Omental fat pad (tissue), 4 donors: ENCODE data around the gene ULK3. TPM values are rescaled to one million over a fixed set of nuclear protein-coding genes. Genes with fewer than 3 reads are reported as not detected.

ENCODE experiments used
- ATAC-seq: fragments of 150-250 bp; one replicate; pipeline ENCODE4 v1.9.1; 2016; ENCODE audit warnings: mild to moderate bottlenecking, moderate library complexity; ENCODE audit not compliant: low FRiP score
- DNase-seq: peaks from one replicate; pipeline ENCODE4 v3.0.0-alpha.2; 2019; ENCODE audit warnings: low spot score
- total RNA-seq, 4 donors: library from RNA; depleted of rRNA; stranded (reverse); fragments of >200 nt; gene quantifications; one replicate each; pipeline ENCODE4 v1.1.0, GENCODE V29; 2016
- TF ChIP-seq, protein P1 (sequence below), 3 donors: fragments of 450-650 bp; IDR thresholded peaks; one replicate each; pipeline ENCODE4 v1.5.1; 2016 to 2017; ENCODE audit warnings: antibody characterized with exemption in 3 of 3, mild to moderate bottlenecking in 3 of 3, moderate library complexity in 2 of 3

The ULK3 gene
- total RNA-seq, 4 donors from 2014 or later: 23.2 to 52.6 (median 41.4) TPM

GRCh38 chr15:74840851-74841775 lies 1.8 kb downstream of the ULK3 start:
- DNase-seq (no peak), ATAC-seq (no peak)
- TF ChIP-seq, protein P1, sequence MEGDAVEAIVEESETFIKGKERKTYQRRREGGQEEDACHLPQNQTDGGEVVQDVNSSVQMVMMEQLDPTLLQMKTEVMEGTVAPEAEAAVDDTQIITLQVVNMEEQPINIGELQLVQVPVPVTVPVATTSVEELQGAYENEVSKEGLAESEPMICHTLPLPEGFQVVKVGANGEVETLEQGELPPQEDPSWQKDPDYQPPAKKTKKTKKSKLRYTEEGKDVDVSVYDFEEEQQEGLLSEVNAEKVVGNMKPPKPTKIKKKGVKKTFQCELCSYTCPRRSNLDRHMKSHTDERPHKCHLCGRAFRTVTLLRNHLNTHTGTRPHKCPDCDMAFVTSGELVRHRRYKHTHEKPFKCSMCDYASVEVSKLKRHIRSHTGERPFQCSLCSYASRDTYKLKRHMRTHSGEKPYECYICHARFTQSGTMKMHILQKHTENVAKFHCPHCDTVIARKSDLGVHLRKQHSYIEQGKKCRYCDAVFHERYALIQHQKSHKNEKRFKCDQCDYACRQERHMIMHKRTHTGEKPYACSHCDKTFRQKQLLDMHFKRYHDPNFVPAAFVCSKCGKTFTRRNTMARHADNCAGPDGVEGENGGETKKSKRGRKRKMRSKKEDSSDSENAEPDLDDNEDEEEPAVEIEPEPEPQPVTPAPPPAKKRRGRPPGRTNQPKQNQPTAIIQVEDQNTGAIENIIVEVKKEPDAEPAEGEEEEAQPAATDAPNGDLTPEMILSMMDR (IDR thresholded peaks at IDR 0.05): no peak

DNA sequence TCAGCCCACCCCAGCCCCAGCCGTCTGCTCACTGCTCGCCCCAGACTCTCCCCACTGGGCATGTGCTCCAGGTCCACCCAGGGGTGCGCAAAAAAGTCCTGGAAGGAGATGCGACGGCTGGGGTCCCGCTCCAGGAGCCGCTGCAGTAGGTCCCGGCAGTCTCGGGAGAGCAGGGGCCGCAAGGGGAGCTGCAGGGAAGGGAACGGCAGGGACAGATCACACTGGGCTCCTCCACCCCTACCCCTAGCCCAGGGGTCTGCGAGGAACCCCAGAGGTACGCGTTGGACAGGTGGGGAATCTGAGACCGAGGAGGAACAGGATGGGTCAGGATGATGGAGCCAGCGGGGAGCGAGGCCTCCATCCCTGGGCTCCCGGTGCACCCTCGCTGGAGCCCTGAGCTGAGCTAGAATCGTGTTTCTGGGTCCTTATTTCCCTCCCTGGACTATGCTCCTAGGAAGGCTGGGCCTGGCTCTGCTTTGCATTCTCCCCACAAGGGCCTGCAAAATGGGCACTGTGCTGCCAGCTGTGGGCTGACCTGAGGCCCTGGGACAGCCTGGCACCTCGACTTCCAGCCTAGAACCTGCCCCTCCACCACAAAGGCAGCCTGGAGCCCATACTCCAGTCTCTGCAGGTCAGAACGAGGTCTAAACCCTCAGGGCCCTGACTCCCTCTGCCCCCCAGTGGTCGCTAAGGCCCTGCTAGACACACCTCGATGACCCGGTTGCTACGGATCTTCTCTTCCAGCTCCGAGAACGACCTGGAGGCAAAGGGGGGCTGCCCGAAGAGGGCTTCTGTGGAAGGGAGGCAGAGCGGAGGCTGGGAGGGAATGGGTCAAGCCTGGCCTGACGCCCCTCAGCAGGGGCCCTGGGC lies 3.2 kb downstream of the ULK3 start:
- DNase-seq (no peak), ATAC-seq (no peak)
- TF ChIP-seq, protein P1 (IDR thresholded peaks at IDR 0.05): no peak

DNA sequence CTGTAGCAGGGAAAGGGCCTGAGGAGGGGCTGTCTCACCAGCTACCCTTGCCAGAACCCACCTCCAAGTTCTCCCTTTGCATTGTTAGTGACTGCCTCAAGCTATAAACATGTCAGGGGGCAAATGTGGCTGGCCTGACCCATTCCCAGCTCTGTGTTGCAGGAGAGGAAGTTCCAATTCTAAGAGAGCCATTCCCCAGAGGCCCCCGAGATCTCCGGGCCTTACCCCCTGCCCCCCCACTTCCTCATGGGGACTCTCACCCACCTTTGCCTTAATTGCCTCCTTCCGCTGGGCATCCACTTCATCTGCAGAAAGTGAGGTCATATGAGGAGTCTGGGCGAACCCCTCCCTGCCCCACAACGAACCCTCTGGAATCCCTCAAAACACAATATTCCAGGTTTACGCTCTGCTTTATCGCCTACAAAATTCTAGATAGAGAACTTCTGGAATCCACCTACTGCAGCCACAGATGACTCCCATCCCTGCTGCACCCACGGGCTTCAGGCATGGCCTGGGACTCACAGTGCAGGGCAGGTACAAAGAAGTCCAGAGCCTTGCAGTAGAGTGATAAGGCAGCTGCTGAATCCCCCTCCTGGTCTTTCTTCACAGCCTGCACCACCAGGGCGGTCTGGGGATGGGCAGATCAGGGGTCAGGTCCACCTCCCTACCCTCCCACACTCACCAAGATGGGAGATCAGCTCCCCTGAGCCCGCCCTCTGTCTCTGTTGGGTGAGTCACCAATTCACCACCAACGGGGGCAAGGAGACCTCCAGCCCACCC lies 4.0 kb downstream of the ULK3 start:
- DNase-seq (no peak), ATAC-seq (no peak)
- TF ChIP-seq, protein P1 (IDR thresholded peaks at IDR 0.05): no peak

- DNase-seq: no peak
- ATAC-seq: no peak
- TF ChIP-seq, protein P1 (IDR thresholded peaks at IDR 0.05): no peak
These were observed 4.8 kb downstream of the ULK3 start for GRCh38 chr15:74838137-74838516.

GRCh38 chr15:74837482-74838136 lies 5.3 kb downstream of the ULK3 start:
- TF ChIP-seq, protein P1 (IDR thresholded peaks at IDR 0.05): no peak
- DNase-seq (no peak), ATAC-seq (no peak)

- no peak for DNase-seq
- ATAC-seq: no peak
- TF ChIP-seq, protein P1 (IDR thresholded peaks at IDR 0.05): no peak
These were observed 6.1 kb downstream of the ULK3 start for GRCh38 chr15:74836846-74837245.
